Activated CD4-positive, alpha-beta T cell treated with anti-CD3 and anti-CD28 coated beads for 4 hours (primary cell): Measurements from ENCODE around the gene RPN2.

ENCODE experiments used
- DNase-seq, 2 donors: peaks; one replicate each; pipeline ENCODE4 v3.0.0-alpha.2; 2020

RPN2 gene

DNA sequence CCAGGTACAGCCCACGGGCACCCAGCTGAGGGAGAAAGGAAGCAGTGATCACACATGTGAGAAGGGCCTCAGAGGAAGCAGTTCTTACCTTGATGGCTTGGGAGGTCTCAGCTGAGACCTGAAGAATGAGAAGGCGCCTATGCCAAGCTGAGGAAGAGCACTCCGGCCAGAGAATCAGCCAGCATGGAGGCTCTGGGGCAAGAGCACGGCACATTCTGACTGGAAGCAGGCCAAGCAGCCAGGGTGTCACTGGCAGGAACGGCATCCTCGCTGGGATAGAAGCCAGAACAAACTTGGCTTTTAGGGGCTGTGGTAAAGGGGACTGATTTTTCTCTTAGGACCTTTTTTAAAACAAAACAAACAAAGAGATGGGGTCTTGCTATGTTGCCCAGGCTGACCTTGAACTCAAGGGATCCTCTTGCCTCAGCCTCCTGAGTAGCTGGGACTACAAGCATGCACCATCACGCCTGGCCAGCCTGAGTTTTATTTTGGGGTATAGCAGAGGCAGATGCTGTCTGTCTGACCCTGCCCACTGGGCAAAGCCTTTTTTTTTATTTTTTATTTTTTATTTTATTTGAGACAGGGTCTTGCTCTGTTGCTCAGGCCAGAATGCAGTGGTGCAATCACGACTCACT, 64.9 kb downstream of the RPN2 start:
- DNase-seq = no peak

DNA sequence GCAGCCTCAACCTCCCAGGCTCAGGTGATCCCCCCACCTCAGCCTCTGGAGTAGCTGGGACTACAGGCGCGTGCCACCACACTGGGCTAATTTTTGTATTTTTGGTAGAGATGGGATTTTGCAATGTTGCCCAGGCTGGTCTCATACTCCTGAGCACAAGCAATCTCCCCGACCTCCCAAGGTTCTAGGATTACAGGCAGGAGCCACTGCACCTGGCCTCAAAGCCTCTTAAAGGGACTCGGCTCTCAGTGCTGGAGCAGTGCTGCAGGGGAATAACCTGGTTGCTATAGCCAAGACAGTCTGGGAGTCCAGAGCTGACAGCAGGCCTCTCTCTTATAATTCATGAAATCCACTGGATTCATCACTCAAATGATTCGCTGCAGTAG, 65.4 kb downstream of the RPN2 start:
- DNase-seq = no peak

DNA sequence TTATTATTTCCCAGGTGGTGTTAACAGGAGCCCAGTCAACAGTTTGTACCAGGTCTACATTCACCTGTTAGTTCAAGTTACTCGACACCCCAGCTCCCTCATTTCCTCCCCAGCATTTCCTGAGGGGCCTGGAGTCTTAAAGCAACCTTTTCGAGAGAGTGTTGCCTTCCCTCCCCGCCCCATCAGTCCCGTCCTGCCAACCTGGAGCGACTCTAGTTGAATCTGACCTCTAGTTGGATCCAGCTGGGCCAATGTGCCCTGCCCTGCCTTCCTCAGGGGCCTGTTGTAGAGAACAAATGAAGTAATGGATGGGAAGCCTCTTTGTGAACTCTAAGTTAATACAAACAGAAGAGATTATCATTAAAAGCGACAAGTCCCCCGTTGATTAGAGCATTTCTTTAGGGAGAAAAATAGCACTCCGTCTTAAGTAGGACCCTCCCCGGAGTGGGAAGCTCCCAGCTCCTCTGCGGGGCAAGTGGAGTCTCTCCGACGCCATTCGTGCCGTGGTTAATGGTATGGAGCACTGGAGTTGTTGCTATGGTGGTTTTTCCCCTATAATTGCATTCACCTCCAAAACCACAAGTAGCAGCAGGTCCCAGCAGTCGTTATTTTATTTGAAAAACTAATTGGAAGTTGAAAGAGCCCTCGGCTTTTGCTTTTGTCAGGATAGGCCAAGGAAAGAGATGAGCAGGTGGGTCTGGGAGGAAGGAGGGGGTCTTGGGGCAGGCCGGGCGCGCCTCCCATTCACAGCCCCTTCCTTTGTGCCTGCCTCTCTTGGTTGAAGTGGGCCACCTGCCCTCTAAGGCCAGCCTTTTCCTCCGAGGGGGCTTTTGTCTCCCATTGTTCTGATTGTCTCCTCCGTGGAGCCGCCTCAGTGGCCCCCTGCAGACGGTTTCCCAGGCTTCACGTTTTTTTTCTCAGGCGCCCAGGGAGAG, 66.4 kb downstream of the RPN2 start:
- DNase-seq = no peak

DNA sequence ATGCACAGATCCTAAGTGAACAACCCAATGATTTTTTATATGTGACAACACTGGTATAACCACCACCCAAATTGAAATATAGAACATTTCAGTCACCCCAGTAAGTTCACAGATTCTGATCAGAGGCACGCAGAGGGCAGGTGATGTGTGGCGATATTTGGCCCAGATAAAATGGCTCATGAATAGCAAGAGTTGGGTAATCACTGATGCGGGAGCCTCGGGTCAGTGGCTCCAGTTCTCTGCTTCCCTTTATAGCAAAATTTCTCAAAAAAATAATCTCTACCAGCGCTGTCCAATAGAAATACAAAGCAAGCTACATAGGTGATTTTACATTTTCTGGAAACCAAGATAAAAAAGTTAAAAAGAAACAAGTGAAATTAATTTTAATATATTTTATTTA, 67.6 kb downstream of the RPN2 start:
- DNase-seq = no peak

DNA sequence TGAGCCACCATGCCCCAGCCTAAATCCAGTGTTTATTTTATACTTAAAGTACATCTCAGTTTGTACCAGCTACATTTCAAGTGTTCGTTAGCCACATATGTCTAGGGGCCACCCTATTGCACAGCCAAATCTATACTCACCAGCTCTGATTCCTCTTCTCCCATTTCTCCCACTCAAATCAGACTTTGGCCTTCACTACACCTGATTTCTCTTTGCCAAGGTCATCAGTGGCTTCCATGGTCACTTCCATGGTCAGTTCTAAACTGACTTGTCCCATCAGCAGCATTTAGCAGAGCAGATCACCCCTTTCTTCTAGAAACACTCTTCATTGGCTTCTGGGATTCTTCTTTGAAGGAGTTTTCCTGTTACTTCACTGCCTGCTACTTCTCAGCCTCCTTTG, 68.4 kb downstream of the RPN2 start:
- DNase-seq = no peak

DNA sequence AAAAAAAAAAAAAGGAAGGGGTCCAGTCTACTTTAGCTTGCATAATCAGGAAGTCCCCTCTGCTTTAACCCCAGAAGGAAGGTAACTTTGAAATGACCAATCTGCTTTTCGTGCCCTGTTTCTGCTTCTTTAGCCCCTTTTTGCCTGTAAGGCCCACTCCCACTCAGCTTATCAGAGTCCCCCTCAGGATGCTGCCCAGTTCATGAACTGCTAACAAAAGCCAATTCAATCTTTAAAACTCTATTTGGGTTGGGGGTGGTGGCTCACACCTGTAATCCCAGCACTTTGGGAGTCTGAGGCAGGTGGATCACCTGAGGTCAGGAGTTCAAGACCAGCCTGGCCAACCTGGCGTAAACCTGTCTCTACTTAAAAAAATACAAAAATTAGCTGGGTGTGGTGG, 70.2 kb downstream of the RPN2 start:
- no peak for DNase-seq

DNA sequence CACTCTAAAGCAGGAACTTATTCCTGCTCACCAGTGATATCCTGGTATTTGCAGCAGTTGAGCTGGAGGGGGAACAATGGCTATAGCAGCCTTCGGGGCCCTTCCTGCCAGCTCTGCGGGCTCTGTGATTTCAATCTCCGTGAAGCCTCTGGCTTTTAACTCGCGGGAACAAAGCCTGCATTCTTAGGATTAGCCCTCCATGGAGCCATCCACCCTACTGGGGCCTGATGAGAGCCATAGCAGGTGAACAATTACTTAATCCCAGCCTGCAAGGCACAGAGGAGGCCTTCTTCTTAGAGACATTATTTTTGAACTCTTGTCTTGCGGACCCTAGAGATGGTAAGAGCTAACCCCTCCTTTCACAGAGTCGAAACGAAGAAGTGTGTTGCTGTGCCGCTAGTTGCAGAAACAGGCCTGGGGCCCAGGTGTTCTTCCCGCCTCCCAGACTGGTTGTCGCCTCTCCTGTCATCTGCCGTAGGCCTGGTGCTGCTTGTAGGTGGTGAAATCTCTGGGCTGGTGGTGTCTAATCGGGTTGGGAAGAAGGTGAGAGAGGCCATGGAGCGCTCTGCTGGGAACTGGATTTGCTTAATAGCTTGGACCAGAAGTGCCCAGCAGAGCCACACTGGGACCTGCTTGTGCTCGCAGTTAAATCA, 72.8 kb downstream of the RPN2 start:
- no peak for DNase-seq

DNA sequence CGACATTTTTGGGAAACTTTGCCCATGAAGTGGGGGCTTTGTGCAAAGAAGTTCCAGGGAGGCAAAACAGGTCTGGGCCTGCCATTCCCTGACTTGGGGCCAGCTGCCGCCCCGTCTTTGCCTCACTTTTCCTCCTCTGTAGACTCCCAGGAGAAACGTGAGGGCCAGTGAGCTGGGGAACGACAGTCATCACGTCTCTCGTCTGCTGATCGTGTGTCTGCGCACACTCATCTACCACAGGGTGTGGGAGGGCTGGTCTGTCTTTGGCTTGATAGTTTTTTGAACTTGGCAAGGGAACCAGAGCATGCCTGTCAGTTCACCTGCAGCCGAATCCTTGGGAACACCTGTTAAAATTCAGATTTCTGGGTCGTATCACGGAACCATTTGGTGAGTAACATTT, 74.0 kb downstream of the RPN2 start:
- DNase-seq = no peak

DNA sequence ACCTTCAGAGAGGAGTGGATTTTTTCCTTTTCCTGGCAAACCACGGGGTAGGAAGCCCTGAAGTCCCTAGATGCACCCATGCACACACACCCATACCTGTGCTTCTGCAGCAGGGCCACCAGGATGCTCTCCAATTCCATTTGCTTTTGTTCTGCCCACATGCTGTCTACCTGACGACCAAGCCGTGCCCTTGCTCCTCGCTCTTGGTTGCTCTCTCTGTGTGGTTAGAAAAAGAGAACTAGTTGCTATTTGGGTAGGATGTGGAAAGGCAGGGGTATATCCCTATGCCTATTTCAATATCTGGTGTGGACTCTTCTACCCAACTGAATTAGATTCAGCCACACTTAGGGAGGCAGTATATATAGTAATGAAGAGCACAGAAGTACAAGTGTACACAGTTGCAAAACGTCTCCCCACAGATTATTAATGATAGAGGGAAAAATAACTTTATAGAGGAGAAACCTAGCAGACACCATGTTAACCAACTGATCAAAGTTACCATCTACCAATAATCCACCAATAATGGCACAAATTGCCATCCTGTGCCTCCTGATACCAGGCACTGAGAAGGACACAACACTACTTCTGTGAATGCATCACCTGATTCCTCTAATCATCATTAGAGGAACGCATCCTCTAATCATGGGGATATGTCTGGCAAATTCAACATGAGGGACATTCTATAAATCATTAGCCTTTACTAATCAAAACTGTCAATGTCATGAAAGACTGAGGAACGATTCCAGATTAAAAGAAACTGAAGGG, 75.2 kb downstream of the RPN2 start:
- no peak for DNase-seq

DNA sequence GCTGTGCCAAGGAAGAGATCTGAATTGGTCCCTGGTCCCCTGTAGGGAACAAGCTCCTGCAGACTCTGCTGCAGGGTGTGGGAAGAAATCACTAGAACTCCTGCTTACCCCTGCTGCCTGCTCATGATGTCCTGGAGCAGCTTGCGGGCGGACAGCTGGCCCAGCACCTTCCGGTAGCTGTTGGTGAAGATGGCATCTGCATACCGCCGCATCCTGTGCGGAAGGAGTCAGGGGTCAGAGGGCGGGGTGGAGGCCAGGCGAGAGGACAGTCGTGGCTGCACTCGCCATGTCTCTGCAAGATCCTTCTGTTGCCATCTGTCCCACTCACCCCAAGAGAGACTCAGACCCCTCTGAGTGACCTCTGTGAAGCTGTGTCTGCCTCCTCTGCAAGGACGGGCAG, 77.2 kb downstream of the RPN2 start:
- no peak for DNase-seq

DNA sequence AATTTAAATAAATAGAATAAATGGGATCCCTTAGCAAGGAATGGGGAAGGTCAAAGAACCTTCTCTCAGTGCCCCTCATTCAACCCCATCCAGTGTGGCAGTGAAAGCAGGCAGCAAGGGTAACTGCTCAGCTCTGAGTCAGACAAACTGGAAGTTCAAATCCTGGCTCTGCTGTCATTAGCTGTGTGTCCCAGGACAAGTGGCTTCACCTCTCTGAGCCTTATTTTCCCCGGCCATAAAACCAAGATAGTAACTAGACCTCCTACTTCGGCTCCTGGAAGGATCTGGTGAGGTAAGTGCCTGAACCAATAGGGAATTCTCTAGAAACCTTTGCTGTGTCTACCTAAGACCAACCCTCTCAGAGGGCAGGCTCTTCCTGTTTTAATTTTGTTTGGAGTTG, 78.4 kb downstream of the RPN2 start:
- no peak for DNase-seq

DNA sequence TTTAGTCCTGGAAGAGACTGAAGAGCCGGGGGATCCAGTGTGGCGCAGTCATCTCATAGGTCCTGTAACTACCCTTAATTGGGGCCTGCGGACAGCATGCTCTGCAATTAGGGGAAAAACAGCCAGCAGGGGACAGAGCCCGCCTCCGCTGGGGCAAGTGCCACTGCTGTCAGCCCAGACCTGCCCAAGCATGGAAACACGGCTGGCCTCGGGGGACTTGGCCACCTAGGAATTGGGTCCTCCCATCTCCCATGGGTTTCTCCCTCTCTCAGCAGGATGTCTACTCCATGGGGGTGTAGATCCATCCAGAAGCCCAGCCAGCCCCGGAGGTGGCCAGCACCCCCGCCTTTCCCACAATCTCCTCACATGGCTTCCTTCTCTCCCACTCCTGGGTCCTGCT, 78.9 kb downstream of the RPN2 start:
- no peak for DNase-seq

DNA sequence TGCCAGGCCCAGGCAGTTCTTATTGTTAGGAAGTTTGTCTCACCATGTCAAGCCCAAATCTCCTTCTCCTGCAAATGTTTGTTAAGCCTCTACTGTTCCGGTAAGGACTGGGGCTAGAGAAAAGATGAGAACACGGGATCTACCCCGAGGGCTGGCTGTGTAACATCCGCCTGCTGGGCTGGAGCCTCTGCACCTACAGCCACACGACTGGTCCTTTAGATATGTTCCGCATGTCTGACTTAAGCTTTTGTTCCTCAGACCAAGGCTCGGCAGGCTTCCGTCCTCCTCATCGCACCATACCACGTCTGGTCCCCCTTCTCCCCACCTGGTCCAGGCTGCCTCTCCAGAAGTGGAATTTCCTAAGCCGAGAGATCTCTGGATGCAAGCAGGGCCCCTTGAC, 79.9 kb downstream of the RPN2 start:
- DNase-seq = no peak

DNA sequence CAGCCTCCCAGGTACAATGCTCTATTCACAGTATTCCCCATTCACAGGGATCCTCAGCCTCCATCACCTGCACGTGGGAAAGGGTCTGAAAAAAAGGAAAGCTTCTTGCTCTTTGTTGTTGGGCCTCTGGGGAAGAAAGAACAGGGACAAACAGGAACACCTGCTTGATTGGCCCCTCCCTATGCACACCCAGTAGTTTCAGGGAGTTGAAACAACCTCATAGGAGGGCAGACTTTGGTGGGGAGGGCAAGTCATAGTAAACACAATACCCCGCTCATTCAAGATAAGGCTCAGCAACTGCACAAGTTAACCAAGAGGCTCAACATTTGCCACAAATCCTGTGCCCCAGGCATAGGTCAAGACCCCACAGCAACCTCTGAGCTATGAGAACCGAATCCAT, 80.7 kb downstream of the RPN2 start:
- DNase-seq = no peak

DNA sequence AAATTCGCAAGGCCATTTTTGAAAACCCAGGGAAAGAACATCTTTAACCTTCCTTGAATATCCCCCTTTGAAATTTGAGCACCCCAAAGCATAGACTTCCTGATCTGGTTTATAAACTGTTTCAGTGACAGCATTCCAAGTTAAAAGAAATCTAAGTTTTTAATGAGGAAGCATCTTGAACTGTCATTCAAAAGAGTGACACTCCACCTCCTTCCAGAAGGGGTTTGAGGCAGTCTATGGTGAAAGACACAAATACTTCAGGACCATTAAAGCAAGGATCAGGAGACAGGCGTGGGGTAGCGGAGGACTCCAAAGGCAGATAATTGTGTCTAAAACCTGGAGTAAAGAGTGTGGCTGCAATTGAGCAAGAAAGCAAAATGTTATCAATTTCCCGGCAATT, 81.8 kb downstream of the RPN2 start:
- no peak for DNase-seq

DNA sequence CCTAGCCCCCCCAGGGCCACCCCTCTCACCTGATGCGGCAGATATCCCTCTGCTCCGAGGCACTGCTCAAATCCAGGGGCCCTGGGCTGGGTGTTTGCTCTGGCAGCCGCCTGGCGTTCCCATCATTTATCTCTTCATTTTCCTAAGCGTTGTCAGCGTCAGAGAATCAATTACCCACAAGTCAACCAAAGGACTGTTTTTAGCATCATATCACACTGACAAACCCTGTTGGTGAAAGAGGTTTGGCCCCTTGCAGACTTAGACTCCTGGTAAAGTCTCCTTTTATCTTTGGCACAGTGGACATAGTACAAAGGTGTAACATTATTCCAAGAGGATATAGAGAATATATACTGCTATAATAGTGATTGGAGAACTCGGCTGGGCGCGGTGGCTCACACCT, 82.6 kb downstream of the RPN2 start, which contains the start of gene GHRH:
Gene GHRH, minus strand, starts transcription at position 101 of the 400 bp plus-strand sequence. CDS start 4,925 bp downstream, outside the sequence.
- DNase-seq = no peak

DNA sequence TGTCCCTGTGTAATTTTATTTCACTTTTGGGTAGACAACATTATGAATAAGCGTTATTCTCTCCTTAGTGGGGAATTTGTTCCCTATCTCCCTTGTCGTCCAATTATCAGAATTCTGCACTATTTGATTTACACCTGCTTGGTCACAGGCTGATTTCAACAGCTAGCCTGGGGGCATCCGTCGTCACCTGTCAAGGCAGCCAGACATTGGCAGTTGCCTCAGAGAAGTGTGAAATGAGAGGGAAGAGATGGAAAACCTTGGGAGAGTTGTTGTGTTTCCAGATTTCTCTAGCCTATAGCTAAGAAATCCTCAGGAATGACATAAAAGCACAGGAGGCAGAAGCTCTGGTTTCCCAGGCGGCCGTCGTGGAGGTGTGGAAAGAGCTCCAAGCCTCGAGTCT, 83.4 kb downstream of the RPN2 start:
- DNase-seq = no peak

DNA sequence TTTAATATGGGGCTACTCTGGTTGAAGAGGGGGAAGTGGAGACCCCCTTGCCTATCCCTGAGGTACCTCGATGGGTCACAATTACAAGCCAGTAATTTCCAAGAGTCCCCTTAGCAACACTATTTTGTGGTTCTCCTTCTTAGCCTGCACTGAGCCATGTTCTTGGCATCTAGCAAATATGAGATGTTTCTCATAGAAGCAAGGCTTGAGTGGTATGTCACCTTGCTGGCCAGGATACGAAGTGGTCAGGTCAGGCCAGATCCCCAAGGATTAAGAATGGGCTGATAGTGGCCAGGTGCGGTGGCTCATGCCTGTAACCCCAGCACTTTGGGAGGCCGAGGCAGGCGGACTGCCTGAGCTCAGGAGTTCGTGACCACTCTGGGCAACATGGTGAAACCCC, 84.6 kb downstream of the RPN2 start:
- DNase-seq = no peak

DNA sequence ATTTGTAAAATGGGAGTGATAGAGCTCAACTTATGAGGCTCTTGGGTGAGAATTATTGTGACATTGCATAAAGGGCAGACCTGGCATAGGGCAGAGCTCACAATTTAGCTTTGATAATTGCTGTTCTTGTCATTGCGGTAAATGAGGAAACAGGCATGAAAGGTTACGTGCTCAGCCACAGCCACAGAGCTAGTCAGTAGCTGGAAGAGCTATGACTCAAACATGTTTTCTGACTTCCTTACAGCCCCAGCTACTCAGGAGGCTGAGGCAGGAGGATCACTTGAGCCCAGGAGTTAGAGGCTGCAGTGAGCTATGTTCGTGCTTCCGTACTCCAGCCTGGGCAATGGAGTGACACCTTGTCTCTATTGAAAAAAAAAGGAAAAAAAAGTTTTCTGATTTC, 86.0 kb downstream of the RPN2 start:
- DNase-seq = no peak

DNA sequence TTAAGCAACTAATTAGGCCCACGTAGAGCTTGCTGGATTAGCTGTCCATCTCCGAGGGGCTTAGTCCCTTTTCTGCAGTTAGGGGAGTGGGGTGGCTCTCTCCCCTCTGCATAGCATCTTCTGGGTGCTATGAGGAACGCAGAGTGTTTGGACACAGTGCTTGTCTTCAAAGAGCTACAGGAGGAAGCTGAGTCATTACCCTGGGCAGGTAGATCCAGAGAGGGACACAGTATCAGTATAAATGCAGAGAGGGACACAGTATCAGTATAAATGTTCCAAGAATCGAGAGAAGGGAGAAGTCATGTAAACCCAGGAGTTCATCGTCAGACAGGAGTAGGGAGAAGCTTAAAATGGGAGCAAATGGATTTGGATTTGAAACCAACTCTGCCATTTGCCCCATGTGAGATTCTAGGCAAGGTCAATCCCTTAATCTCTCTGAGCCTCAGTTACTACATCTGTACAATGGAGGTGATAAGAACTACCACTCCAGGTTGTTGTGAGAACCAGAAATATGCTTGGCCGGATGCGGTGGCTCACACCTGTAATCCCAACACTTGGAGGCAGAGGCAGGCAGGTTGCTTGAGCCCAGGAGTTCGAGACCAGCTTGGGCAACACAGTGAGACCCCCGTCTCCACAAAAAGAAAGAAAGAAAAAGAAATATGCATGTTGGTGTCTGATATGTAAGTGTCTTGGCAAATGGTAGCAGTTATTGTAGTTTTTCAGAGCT, 88.0 kb downstream of the RPN2 start:
- DNase-seq = no peak

DNA sequence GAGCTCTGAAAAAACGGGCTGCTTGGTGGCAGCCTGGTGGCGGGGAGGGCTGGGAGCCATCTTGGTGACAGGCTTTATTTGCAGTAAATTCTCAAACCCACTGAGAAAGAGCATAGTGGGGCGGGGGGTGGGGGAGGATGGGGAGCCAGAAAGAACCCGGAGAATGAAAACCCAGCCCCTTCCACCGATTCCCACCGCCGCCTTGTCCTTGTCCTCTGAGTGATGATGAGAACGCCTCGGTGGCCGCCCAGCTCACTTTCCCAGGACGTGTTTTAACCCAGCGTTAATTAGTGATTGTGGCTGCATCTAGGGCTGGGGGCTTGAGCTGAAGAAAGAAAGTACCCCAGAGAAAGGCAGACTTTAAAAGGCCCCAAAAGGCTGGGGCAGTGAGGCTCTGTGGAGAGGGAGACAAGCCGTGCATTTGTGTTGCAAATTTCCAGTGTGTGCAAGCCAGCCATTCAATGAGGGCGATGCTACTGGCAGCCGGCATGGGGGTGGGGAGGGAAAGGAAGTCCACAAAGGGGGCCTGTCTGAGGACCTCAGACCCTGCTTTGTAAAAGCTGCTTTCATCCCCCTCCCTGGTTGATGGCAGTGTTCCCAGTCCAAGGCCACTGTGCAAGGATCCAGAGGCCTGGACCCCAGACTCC, 88.7 kb downstream of the RPN2 start:
- DNase-seq = no peak
